ENCODE results near the gene ANK3.

Gene ANK3

GRCh38 chr10:60021361-60021760 lies 368.3 kb downstream of the ANK3 start:
- DNase-seq: no peak

GRCh38 chr10:60016794-60017193 lies 372.9 kb downstream of the ANK3 start:
- DNase-seq: no peak

- no peak for DNase-seq
These were observed 379.8 kb downstream of the ANK3 start for GRCh38 chr10:60009710-60010383.

GRCh38 chr10:60009276-60009675 lies 380.4 kb downstream of the ANK3 start:
- no peak for DNase-seq

- no peak for DNase-seq
These were observed 380.9 kb downstream of the ANK3 start for GRCh38 chr10:60008816-60009215.

GRCh38 chr10:60006062-60006461 lies 383.6 kb downstream of the ANK3 start:
- DNase-seq: no peak

- no peak for DNase-seq
These were observed 385.8 kb downstream of the ANK3 start for GRCh38 chr10:60003651-60004523.

GRCh38 chr10:60000747-60001146 lies 388.9 kb downstream of the ANK3 start:
- DNase-seq: no peak

- DNase-seq: no peak
These were observed 391.7 kb downstream of the ANK3 start for GRCh38 chr10:59997827-59998525.

- DNase-seq: no peak
These were observed 393.8 kb downstream of the ANK3 start for GRCh38 chr10:59995862-59996261.

- DNase-seq: no peak
These were observed 395.7 kb downstream of the ANK3 start for GRCh38 chr10:59993931-59994330.

- no peak for DNase-seq
These were observed 398.0 kb downstream of the ANK3 start for GRCh38 chr10:59991661-59992060.

GRCh38 chr10:59991117-59991516 lies 398.6 kb downstream of the ANK3 start:
- no peak for DNase-seq

- no peak for DNase-seq
These were observed 404.0 kb downstream of the ANK3 start for GRCh38 chr10:59985639-59986038.

GRCh38 chr10:59984415-59984814 lies 405.3 kb downstream of the ANK3 start:
- DNase-seq: no peak

- no peak for DNase-seq
These were observed 409.3 kb downstream of the ANK3 start for GRCh38 chr10:59980356-59980755.

GRCh38 chr10:59977486-59977885 lies 412.2 kb downstream of the ANK3 start:
- no peak for DNase-seq

GRCh38 chr10:59976909-59977308 lies 412.8 kb downstream of the ANK3 start:
- no peak for DNase-seq

All from NCI-H1930 (cell line).